ENCODE data around the gene REEP5. TPM values are rescaled to one million over a fixed set of nuclear protein-coding genes. Genes with fewer than 3 reads are reported as not detected.

The REEP5 gene
- polyA plus RNA-seq, 1 donor (not counting 4 experiments of a cell fraction or from before 2014, with no cell fraction given), result 298 TPM

- H3K36me3 ChIP-seq (ENCODE audit: control insufficient read depth in 2 of 2, extremely low read depth in 1 of 2, insufficient read depth in 2 of 2, low read length in 2 of 2), result peaks cover 4 to 7% of the 10 kb centered on the region in 2 experiments
- no peaks in the 10 kb centered on the region for H3K4me1 ChIP-seq (ENCODE audit: control insufficient read depth, extremely low read depth, insufficient read depth, low read length)
- FAIRE-seq (no peak), DNase-seq (ENCODE audit: low read depth, low spot score) (no peak)
- no peaks in the 10 kb centered on the region for H3K27me3 ChIP-seq (ENCODE audit: control insufficient read depth, extremely low read depth, insufficient read depth, low read length)
- no peak overlapping the region for H3K27ac ChIP-seq (ENCODE audit: control insufficient read depth, insufficient read depth, low read length)
- dilution Hi-C loops (cut with MboI; ENCODE audit: extremely low pct_ligation_motif_present, low sequenced_read_pairs), result no loop called here
- no peaks in the 10 kb centered on the region for H4K20me1 ChIP-seq (ENCODE audit: control insufficient read depth, extremely low read depth, insufficient read depth, low read length)
- H3K9ac ChIP-seq (ENCODE audit: control insufficient read depth, extremely low read depth, insufficient read depth, low read length), result no peak overlapping the region
- no peak overlapping the region for H2AFZ ChIP-seq (ENCODE audit: control insufficient read depth, low read length)
- H3K9me3 ChIP-seq (ENCODE audit: control insufficient read depth, low read depth, low read length), result no peaks in the 10 kb centered on the region
- no peaks in the 10 kb centered on the region for H3K79me2 ChIP-seq (ENCODE audit: control insufficient read depth, insufficient read depth, low read length)
- no peak overlapping the region for H3K4me3 ChIP-seq (ENCODE audit: control insufficient read depth in 2 of 3, extremely low read depth in 1 of 3, insufficient read depth in 2 of 3, low read depth in 1 of 3, low read length in 3 of 3)
- no peak overlapping the region for H3K4me2 ChIP-seq (ENCODE audit: control insufficient read depth, extremely low read depth, insufficient read depth, low read depth, low read length)
- no peaks in the 10 kb centered on the region for H3K9me1 ChIP-seq (ENCODE audit: control insufficient read depth, extremely low read depth, insufficient read depth, low read length)
- TF ChIP-seq, protein P1, sequence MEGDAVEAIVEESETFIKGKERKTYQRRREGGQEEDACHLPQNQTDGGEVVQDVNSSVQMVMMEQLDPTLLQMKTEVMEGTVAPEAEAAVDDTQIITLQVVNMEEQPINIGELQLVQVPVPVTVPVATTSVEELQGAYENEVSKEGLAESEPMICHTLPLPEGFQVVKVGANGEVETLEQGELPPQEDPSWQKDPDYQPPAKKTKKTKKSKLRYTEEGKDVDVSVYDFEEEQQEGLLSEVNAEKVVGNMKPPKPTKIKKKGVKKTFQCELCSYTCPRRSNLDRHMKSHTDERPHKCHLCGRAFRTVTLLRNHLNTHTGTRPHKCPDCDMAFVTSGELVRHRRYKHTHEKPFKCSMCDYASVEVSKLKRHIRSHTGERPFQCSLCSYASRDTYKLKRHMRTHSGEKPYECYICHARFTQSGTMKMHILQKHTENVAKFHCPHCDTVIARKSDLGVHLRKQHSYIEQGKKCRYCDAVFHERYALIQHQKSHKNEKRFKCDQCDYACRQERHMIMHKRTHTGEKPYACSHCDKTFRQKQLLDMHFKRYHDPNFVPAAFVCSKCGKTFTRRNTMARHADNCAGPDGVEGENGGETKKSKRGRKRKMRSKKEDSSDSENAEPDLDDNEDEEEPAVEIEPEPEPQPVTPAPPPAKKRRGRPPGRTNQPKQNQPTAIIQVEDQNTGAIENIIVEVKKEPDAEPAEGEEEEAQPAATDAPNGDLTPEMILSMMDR (optimal IDR thresholded peaks at IDR 0.05 in 1 of 3, IDR thresholded peaks at IDR 0.05 in 1 of 3, conservative IDR thresholded peaks at IDR 0.05 in 1 of 3; ENCODE audit: extremely low read depth in 1 of 3, insufficient read depth in 2 of 3, low read length in 3 of 3), result no peak
- TF ChIP-seq EZH2 (IDR thresholded peaks at IDR 0.05; ENCODE audit: low read length), result no peak
Observed at GRCh38 chr5:112830378-112830777, 91.6 kb downstream of the REEP5 start.

Other genes starting within 250 kb of the REEP5 start
- gene APC, start 184.3 kb downstream of the REEP5 start, polyA plus RNA-seq, result 13.2 to 16.5 TPM (median 15.7 TPM) in 3 replicates
- 55.3 to 93.7 TPM (median 72.8 TPM) in 3 replicates for gene SRP19, start 60.9 kb downstream of the REEP5 start, polyA plus RNA-seq
- 6.7 to 11.8 TPM (median 10.1 TPM) in 3 replicates for gene DCP2, start 54.6 kb upstream of the REEP5 start, polyA plus RNA-seq

Data from keratinocyte (primary cell).